Glomerular visceral epithelial cell (primary cell): ENCODE data around the gene ZBTB24.

Experiments used
- DNase-seq: peaks from one replicate; pipeline ENCODE4 v3.0.0-alpha.2; 2016; ENCODE audit errors: extremely low spot score

Gene ZBTB24

GRCh38 chr6:109420751-109421150 lies 62.3 kb downstream of the ZBTB24 start:
- DNase-seq: peak; percentile 59

GRCh38 chr6:109417646-109418045 lies 65.4 kb downstream of the ZBTB24 start:
- DNase-seq: no peak
